Activated CD4-positive, alpha-beta memory T cell treated with anti-CD3 and anti-CD28 coated beads for 36 hours (primary cell): ENCODE measurements around the gene ARHGAP26. TPM values are rescaled to one million over a fixed set of nuclear protein-coding genes. Genes with fewer than 3 reads are reported as not detected.

Source experiments
- CTCF ChIA-PET: fragments of 350-600 bp; sonication (Branson Sonifier 250); formaldehyde crosslinking; loops from one replicate; lab custom pipeline; 2021; ENCODE audit warnings: antibody characterized with exemption, inconsistent platforms; lab: Charles Lee
- POLR2A ChIA-PET: fragments of 350-600 bp; sonication (Branson Sonifier 250); formaldehyde crosslinking; loops from one replicate; lab custom pipeline; 2021; ENCODE audit warnings: antibody characterized with exemption; lab: Charles Lee
- DNase-seq: peaks from one replicate; pipeline ENCODE4 v3.0.0-alpha.2; 2020
- H3K27ac Mint-ChIP-seq: one replicate; pipeline ENCODE4 v1.8.0; 2021; ENCODE audit warnings: mixed read lengths
- H3K27me3 Mint-ChIP-seq: one replicate; pipeline ENCODE4 v1.8.0; 2021; ENCODE audit warnings: mixed read lengths
- H3K36me3 Mint-ChIP-seq: one replicate; pipeline ENCODE4 v1.8.0; 2021; ENCODE audit warnings: mixed read lengths
- H3K4me1 Mint-ChIP-seq: one replicate; pipeline ENCODE4 v1.8.0; 2021; ENCODE audit warnings: low read depth, mixed read lengths
- H3K4me3 Mint-ChIP-seq: one replicate; pipeline ENCODE4 v1.8.0; 2021; ENCODE audit warnings: mild to moderate bottlenecking, mixed read lengths
- H3K9me3 Mint-ChIP-seq: one replicate; pipeline ENCODE4 v1.8.0; 2021; ENCODE audit warnings: mixed read lengths
- intact Hi-C: fragments of 100-400 bp; cut with micrococcal nuclease; formaldehyde crosslinking; loops from one replicate; pipeline ENCODE4 v1.15.1; 2023
- total RNA-seq, 2 experiments: library from RNA; stranded (reverse); gene quantifications; one replicate each; pipeline ENCODE4 v1.2.3, GENCODE V29; 2021

ARHGAP26 gene
- total RNA-seq, 2 experiments from 2014 or later: 16.4 to 16.9 TPM

DNA sequence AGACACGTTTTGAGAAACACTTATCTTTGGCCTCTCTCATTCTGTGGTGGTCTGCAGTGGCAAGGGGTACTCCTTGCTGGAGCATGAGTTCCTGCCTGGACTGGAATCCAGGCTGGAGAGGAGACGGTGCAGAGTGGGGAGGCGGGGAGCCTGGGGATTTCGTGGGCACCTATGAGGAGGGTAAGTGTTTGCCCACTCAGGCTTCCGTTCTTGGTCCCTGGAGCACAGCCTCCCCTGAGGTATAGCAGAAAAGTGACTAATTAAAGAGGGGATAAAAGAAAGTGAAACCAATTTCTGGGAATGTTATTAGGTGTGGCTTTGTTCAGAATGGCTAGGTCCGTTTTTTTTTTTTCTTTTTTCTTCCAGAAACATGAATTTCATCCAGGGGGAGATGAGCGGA is 90.8 kb downstream of the ARHGAP26 start:
- Mint-ChIP-seq H3K4me3 (no peak overlapping the region), H3K4me1 (peaks cover 19% of the 10 kb centered on the region)
- CTCF ChIA-PET: interaction anchor here (1.2 to 1.7 kb wide), 2 partner anchors 19 to 148 kb away, joined by 7 to 8 read pairs; no protein-coding TSS in a partner anchor

GRCh38 chr5:142862594-142862993 is 92.4 kb downstream of the ARHGAP26 start:
- Mint-ChIP-seq H3K9me3 (no peaks in the 10 kb centered on the region), H3K27ac (no peak overlapping the region), H3K27me3 (no peaks in the 10 kb centered on the region), H3K4me3 (no peak overlapping the region), H3K4me1 (peaks cover 25% of the 10 kb centered on the region), H3K36me3 (no peaks in the 10 kb centered on the region)
- POLR2A ChIA-PET: no interaction called here
- intact Hi-C loops: no loop called here
- CTCF ChIA-PET: interaction anchor here (3.5 kb wide), 1 partner anchor 92 kb away, joined by 16 read pairs; the partner anchor contains the start of gene ARHGAP26
- no peak for DNase-seq

More for the DNA sequence above, 90.8 kb downstream of the ARHGAP26 start:
- intact Hi-C loops: no loop called here
- POLR2A ChIA-PET: no interaction called here
- H3K27ac Mint-ChIP-seq: no peak overlapping the region
- no peaks in the 10 kb centered on the region for H3K9me3 Mint-ChIP-seq
- no peaks in the 10 kb centered on the region for H3K27me3 Mint-ChIP-seq
- DNase-seq: no peak
- H3K36me3 Mint-ChIP-seq: no peaks in the 10 kb centered on the region

DNA sequence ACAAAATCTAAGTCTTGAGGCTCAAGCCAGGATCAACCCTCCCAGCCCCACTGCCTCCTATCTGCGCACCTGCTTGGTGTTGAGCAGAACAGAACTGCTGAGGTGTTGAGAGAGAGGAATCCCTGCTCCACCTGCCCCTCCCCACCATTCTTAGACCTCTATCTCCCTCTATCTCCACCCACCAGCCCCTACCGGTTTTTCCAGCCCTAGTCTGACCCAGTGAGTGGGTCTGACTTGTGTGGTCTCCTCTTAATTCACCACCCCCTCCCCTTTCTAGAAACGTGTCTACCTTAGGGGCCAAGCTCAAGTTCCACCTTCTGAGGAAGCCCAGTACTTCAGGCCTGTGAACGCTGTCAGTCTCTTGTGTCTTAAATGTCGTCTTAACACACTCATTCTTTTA is 93.7 kb downstream of the ARHGAP26 start:
- intact Hi-C loops: loop anchor here (2.0 kb wide), 1 partner anchor 63 kb away; no protein-coding TSS in a partner anchor
- POLR2A ChIA-PET: no interaction called here
- no peak for DNase-seq
- Mint-ChIP-seq H3K4me3 (no peak overlapping the region), H3K36me3 (no peaks in the 10 kb centered on the region), H3K4me1 (peaks cover 23% of the 10 kb centered on the region), H3K27me3 (no peaks in the 10 kb centered on the region), H3K27ac (peak overlapping the region; percentile 29), H3K9me3 (no peaks in the 10 kb centered on the region)
- CTCF ChIA-PET: interaction anchor here (0.8 to 3.5 kb wide), 4 partner anchors 94 to 151 kb away, joined by 3 to 16 read pairs (median 9); partner anchors contain the start of gene ARHGAP26

GRCh38 chr5:142864290-142865260 is 94.4 kb downstream of the ARHGAP26 start:
- intact Hi-C loops: loop anchor here (2.0 kb wide), 1 partner anchor 64 kb away; no protein-coding TSS in a partner anchor
- H3K36me3 Mint-ChIP-seq: no peaks in the 10 kb centered on the region
- H3K9me3 Mint-ChIP-seq: no peaks in the 10 kb centered on the region
- no peak overlapping the region for H3K4me3 Mint-ChIP-seq
- H3K27ac Mint-ChIP-seq: peak overlapping the region; percentile 29
- no peaks in the 10 kb centered on the region for H3K27me3 Mint-ChIP-seq
- no peak for DNase-seq
- ChIA-PET CTCF (interaction anchor here (0.7 to 3.5 kb wide), 7 partner anchors 24 to 151 kb away, joined by 4 to 16 read pairs (median 9); partner anchors contain the start of gene ARHGAP26), POLR2A (no interaction called here)
- H3K4me1 Mint-ChIP-seq: peaks cover 23% of the 10 kb centered on the region

GRCh38 chr5:142865631-142866030 is 95.5 kb downstream of the ARHGAP26 start:
- intact Hi-C loops: loop anchor here (1.0 to 2.0 kb wide), 3 partner anchors 15 to 65 kb away; no protein-coding TSS in a partner anchor
- POLR2A ChIA-PET: interaction anchor here (0.5 kb wide), 1 partner anchor 83 kb away, joined by 3 read pairs; no protein-coding TSS in a partner anchor

GRCh38 chr5:142866563-142867275 is 96.5 kb downstream of the ARHGAP26 start:
- intact Hi-C loops: loop anchor here (1.0 to 2.0 kb wide), 5 partner anchors 14 to 149 kb away; no protein-coding TSS in a partner anchor
- DNase-seq: peak; percentile 48
- Mint-ChIP-seq H3K27ac (no peak overlapping the region), H3K4me3 (no peak overlapping the region), H3K36me3 (no peaks in the 10 kb centered on the region), H3K27me3 (no peaks in the 10 kb centered on the region), H3K9me3 (no peaks in the 10 kb centered on the region), H3K4me1 (peaks cover 23% of the 10 kb centered on the region)
- ChIA-PET POLR2A (interaction anchor here (1.0 kb wide), 1 partner anchor 117 kb away, joined by 3 read pairs; no protein-coding TSS in a partner anchor), CTCF (interaction anchor here (0.6 to 6.6 kb wide), 29 partner anchors 9 to 1037 kb away, joined by 3 to 81 read pairs (median 5); partner anchors contain the start of gene ARHGAP26)

More at GRCh38 chr5:142865631-142866030, 95.5 kb downstream of the ARHGAP26 start:
- H3K36me3 Mint-ChIP-seq: no peaks in the 10 kb centered on the region
- CTCF ChIA-PET: interaction anchor here (0.7 to 3.5 kb wide), 4 partner anchors 95 to 153 kb away, joined by 4 to 16 read pairs (median 10); partner anchors contain the start of gene ARHGAP26
- H3K27ac Mint-ChIP-seq: no peak overlapping the region
- no peak overlapping the region for H3K4me3 Mint-ChIP-seq
- H3K9me3 Mint-ChIP-seq: no peaks in the 10 kb centered on the region
- DNase-seq: no peak
- no peaks in the 10 kb centered on the region for H3K27me3 Mint-ChIP-seq
- peaks cover 23% of the 10 kb centered on the region for H3K4me1 Mint-ChIP-seq

GRCh38 chr5:142869886-142870285 is 99.7 kb downstream of the ARHGAP26 start:
- Mint-ChIP-seq H3K36me3 (no peaks in the 10 kb centered on the region), H3K4me1 (peaks cover 9% of the 10 kb centered on the region), H3K4me3 (no peak overlapping the region), H3K27me3 (no peaks in the 10 kb centered on the region), H3K9me3 (no peaks in the 10 kb centered on the region), H3K27ac (no peak overlapping the region)
- DNase-seq: no peak
- ChIA-PET CTCF (interaction anchor here (1.7 to 16.1 kb wide), 4 partner anchors 11 to 153 kb away, joined by 9 to 246 read pairs (median 50); no protein-coding TSS in a partner anchor), POLR2A (no interaction called here)
- intact Hi-C loops: no loop called here

GRCh38 chr5:142870532-142871362 is 100.6 kb downstream of the ARHGAP26 start:
- no peak for DNase-seq
- CTCF ChIA-PET: interaction anchor here (1.7 to 16.1 kb wide), 4 partner anchors 10 to 154 kb away, joined by 9 to 246 read pairs (median 50); no protein-coding TSS in a partner anchor
- POLR2A ChIA-PET: interaction anchor here (0.5 kb wide), 1 partner anchor 11 kb away, joined by 3 read pairs; no protein-coding TSS in a partner anchor
- Mint-ChIP-seq H3K27me3 (no peaks in the 10 kb centered on the region), H3K9me3 (no peaks in the 10 kb centered on the region), H3K36me3 (no peaks in the 10 kb centered on the region), H3K4me1 (peaks cover 7% of the 10 kb centered on the region), H3K4me3 (no peak overlapping the region), H3K27ac (no peak overlapping the region)
- intact Hi-C loops: no loop called here

DNA sequence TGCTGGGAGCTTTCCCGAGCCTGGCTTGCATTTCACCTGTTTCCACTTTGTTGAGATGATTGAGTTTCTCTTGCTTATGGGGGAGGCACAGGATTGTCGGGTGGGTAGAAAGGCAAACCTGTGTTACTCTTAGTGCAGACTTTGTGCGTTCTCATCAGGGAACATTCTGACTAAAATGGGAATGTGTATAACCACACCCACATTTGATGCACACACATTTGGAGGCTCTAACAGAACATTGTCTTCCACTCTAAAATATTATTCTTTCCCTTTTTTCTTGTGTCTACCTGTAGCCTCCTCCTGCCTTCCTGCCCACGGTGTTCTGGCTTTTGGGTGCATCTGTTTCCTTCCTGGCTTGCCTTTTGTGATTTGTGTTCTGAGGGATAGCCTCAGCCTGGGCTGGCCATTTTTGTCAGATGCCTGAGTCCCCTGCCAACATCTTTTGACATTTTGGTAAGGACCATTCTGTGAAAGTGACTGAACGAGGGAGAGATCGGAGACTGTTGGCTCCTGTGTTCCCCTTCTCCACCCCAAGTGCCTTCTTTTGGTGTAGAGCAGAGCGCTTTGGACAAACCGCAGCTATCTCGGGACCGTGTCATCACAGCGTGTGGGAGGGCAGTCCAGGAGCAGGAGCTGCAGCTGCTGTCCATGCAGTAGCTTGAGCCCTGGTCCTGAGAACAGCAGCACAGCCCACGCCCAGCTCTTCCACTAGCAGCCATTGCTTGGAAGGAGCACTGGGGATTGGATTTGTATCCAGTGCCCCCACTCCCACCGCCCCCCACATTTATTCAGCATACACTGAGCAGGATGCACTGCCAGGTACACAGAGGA is 101.4 kb downstream of the ARHGAP26 start:
- ChIA-PET CTCF (interaction anchor here (0.6 to 16.1 kb wide), 7 partner anchors 10 to 155 kb away, joined by 3 to 246 read pairs (median 9); no protein-coding TSS in a partner anchor), POLR2A (interaction anchor here (0.5 kb wide), 1 partner anchor 10 kb away, joined by 3 read pairs; no protein-coding TSS in a partner anchor)
- peaks cover 6% of the 10 kb centered on the region for H3K4me1 Mint-ChIP-seq
- H3K9me3 Mint-ChIP-seq: no peaks in the 10 kb centered on the region
- H3K4me3 Mint-ChIP-seq: no peak overlapping the region
- no peaks in the 10 kb centered on the region for H3K27me3 Mint-ChIP-seq
- H3K36me3 Mint-ChIP-seq: no peaks in the 10 kb centered on the region
- intact Hi-C loops: no loop called here
- no peak for DNase-seq
- H3K27ac Mint-ChIP-seq: no peak overlapping the region

DNA sequence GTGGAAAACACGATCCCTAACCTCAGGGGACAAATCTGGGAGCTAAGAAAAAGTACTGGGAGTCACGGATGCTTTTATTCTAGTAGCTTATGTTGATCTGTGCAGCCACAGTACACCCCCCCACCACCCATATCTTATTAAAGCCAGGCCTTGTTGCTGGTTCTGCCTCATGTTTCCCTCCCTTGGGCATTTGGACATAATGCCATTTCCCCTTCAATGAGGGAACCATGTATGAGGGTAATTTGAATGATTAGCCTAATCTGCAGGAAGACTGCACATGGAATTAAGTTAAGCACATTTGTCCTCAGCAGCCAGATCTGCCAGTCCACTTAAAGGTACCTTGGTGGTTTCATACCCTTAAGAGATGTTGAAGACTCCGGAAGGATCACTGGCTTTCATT is 102.0 kb downstream of the ARHGAP26 start:
- Mint-ChIP-seq H3K27ac (no peak overlapping the region), H3K27me3 (no peaks in the 10 kb centered on the region), H3K36me3 (no peaks in the 10 kb centered on the region), H3K9me3 (no peaks in the 10 kb centered on the region), H3K4me3 (no peak overlapping the region), H3K4me1 (no peaks in the 10 kb centered on the region)
- intact Hi-C loops: no loop called here
- no peak for DNase-seq
- POLR2A ChIA-PET: no interaction called here
- CTCF ChIA-PET: interaction anchor here (0.6 to 16.1 kb wide), 6 partner anchors 9 to 155 kb away, joined by 3 to 246 read pairs (median 24); no protein-coding TSS in a partner anchor
